HG03520 (cell line): ENCODE results near the gene INCA1.

Experiments used
- ATAC-seq: cut with Tn5 transposase; IDR thresholded peaks from one replicate; pipeline ENCODE4 v1.9.1; 2021; ENCODE audit warnings: mild to moderate bottlenecking, moderate library complexity; ENCODE audit not compliant: unreplicated experiment

Gene INCA1

DNA sequence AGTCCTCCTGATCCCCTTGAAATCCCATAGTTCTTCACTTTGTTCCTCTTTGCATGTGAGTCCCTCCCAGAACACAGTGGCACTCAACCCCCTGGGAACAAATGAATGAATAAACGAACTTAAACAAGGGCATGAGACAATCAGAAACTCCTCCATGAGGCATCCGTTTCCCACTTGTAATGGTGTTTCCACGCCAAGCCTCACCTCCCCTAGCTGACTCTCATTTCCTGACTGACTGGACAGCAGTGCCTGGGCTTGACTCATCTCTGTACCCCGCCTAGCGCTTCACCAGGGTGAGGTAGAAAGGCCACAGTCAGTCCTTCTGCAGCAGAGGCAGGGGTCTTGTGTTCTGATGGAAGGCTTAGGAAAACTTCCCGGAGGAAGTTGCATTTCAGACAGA, 14.6 kb upstream of the INCA1 start:
- no peak for ATAC-seq

DNA sequence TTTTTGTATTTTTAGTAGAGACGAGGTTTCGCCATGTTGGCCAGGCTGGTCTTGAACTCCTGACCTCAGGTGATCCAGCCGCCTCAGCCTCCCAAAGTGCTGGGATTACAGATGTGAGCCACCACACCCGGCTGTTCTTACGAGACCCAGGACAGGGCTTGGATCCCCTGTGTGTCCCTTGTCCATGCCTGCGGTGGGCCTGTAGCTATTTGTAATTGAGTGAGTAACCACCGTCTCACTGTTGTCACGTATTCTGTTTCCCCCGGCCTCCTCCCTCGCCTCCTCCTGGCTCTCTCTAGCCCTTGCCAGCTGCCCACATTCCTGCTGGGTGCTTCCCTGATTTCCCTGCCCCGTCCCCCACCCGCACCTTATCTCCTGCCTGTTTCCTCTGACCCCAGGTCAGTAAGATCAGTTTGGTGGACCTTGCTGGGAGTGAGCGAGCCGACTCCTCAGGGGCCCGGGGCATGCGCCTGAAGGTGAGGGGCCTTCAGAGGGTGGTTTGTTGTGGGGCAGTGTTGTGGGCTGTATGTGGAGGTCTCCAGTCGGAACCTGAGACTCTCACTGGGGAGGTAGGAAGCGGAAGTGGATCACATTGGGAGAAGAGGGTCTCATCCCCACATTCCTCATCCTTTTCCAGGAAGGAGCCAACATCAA, 6.0 kb upstream of the INCA1 start:
- ATAC-seq = no peak

DNA sequence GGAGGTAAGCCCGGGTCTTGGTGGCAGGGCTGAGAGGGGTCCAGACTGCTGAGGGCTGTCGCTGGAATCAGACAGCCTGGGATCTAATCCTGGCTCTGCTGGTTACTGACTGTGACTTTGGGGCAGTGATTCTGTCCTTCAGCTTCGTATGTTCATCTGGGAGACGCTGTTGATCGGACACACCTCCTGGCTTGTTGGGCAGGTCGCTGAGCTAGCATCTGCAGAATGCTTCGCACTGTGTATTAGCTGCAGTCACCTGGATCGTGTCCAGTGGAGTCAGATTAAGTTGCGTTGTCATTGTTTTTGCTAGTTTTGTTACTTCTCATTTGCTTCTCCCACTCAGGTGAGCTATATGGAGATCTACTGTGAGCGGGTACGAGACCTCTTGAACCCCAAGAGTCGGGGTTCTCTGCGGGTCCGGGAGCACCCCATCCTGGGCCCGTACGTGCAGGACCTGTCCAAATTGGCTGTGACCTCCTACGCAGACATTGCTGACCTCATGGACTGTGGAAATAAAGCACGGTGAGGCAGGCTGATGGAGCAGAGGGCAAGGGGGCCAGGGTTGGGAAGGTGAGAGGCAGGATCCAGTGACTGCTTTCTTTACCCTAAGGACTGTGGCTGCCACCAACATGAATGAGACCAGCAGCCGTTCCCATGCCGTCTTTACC, 4.9 kb upstream of the INCA1 start:
- ATAC-seq = no peak

DNA sequence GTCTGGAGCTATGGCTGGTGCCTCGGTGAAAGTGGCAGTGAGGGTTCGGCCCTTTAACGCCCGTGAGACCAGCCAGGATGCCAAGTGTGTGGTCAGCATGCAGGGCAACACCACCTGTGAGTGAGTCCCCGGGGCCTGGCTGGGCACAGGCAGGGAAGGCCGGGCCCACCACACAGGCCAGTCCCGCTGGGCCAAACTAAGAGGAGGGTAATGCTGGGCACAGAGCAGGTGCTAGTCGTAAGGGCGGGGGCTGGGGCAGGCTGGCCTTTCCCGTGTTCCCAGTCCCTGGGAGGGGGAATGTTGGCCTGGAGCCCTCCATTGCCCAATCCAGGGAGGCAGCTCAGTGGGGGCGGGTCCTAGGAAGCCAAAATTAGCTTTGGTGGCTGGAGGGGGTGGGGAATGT, 2.9 kb upstream of the INCA1 start:
- no peak for ATAC-seq

DNA sequence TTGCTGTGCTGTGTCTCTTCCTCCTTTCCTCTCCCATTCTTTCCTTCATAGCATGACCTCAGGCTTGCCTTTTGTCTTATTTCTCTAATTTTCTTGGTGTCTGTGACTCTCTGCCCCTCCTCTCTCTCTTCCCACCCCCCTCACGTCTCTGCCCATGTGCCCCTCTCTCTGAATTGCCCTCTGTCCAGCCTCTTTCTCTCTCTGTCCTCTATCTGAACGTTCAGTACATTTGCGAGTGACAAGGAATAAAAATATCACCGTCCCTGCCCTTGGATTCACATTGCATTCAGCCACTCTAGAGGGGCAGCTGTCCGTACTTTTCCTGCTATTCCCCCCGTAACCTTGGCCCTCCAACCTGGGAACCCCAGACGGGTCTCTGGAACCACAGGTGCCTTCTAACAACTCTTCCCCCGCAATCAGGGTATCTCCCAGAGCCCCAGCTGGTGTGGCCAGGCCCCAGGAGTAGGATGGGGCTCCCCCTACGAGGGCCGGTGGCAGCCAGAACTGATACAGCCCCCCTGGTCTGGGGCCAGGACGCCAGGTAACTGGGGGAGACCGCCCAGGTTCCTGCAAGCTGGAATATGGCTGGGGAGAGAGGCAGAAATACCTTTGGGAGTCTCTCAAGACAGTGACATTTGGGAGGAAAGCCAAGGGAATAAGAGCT, 2.2 kb upstream of the INCA1 start:
- ATAC-seq = no peak

DNA sequence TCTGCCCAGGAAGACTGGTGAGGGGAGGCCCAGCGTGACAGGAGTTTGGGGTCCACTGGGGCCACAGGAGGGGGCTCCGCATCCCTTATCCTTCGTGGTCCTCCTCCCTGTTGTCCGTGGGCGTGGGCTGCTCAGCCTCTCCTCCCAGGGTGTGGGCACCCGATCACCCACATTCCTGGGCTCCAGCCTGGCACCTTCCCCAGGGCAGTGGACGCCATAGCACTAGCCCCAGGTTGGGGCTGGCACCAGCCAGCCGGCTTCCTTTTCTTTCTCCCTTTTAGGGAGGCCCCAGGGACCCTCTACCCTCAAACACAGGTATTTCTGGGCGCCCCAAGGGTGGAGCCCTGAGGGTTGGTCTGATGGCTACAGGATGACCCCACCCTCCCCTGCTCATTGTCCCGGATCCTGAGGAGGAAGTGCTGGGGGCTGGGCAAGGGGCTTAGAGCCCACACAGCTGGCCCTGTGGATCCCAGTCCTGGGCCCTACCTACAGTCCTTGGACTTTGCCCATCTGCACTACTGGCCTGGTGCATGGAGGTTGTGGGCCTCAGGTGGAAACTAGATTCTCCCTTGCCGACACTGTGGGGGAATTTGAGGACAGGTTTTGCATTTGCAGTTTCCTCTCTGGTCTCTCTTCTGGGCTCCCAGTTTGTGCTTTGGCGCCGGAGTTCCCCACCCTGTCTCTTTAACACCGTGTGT, 1.6 kb upstream of the INCA1 start:
- ATAC-seq = no peak

DNA sequence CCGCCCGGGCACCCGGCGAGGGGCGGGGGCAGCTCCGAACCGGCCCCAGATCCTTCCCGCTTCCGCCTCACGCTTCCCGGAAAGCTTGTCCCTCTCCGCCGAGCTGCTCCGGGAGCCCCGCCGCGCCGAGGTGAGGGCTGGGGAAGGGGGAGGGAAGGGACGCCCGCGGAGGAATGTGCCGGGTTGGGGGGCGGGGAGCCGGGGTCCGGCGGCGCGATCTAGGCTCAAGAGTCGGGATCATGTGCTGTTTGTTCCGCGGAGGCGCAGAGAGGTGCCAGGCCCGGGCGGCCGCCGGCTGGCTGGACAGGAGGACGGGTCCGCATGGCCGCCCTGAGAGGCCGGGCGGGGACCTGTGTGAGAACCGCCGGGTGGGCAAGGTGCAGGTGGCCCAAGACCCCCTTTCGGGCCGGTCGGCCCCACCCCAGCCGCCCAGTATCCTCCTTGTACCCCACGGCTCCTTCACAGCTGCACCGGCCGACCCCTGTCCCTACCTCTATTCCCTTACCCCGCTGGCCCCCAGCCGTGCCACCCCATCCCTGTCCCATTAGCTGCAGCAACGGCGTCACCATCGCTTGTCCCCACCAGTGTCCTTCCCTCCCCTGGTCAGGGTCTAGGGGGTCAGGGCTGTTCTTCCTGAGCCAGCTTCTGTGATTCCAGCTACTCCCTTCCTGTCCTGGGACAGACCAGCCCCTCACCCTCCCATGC, 857 bp upstream of the INCA1 start:
- no peak for ATAC-seq

DNA sequence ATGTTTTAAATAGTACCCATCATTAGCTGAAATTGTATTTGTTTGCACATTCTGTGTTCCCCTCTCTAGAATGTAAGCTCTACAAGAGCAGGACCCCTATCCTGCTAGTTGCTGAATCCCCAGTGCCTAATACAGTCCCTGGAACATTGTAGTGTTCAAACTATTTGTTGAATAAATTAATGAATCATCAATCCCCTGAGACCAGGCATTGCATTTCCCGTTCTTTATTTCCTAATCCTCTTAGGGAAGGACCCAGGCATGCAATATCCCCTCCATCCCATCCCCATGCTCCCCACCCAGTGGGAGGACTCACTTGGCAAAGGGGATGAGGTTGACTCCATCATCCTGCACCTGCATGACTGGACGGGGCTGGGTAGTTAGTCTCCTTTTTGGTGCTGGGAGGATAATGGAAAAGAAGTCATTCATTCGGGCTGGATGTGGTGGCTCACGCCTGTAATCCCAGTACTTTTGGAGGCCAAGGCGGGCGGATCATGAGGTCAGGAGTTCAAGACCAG, 3.2 kb downstream of the INCA1 start:
- no peak for ATAC-seq

DNA sequence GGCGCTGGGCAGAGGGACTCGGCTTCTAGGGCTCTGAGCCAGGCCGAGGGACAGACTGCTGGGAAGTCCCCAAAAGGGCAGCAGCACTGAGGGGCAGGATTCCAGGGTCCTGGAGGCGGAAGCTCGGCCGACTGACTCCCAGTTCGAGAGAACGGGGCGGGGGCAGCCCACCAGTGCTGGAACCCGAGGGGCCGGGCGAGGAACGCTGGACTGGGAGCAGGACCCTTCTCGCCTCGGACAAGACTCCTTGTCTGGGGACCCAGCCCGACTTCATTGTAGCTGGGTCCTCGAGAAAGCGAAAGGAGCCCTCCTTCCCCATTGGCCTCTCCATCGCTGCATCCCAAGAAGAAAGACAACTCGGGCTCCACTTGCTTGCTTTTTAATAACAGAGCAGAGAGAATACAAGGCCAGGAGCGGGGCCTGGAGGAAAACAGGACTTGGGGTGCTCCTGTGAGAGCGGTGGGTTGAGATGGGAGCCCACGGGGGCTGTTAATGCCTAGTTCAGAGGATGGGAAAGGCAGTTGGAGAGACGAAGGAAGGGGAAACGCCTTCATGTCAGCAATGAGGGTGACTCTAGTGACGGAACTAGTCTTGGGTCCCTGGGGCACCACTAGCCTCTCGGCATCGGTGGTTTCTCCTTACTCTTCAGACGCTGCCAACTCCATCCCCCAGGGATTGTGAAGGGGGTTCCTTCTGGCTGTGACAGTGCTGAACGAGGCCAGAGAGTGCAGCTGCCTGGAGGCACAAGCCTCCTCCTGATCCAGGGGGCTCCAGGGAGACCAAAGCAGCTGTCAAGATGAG, 9.4 kb downstream of the INCA1 start:
- no peak for ATAC-seq

DNA sequence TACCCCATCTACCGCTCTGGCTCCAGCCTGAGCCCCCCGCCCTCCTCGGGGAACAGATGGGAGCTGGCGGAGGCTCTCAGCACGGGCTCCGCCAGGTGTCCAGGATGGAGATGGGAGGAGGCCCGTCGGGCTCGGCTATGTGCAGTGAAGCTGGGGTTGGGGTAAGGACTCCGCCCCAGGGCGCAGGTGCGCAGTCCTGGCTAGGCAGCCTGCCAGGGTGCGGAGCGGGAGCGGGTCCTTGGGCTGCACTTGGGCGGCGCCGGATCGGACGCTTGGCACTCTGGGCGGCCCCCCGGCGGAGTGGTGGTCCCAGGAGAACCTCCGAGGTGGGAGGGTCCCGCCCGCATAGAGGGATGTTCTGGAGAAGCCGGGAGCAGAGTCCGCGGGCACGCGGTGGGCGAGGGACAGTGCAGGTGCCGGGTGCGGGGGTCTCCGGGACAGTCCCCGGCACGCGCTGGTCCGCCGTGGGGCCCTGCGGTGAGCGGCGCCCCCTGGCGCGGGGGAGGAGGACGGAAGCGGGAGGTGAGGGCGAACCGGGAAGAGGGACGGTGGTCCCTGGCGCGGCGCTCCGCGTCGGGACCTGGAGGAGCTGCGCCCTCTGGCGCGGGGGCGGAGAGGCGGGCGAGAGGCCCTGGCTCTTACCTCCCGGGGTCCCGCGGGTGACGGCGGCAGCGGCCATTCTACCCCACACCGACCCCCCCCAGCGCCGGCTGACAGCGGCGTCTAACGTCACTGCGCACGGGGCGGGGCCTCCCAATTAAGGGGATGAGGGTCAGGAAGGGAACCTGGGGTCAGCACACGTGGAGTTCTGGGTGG, 10.2 kb downstream of the INCA1 start, which contains the start of gene CAMTA2:
Gene CAMTA2, minus strand, starts transcription at position 725 of the 816 bp plus-strand sequence. CDS start 1,453 bp downstream, outside the sequence.
- peak; percentile 45 for ATAC-seq

DNA sequence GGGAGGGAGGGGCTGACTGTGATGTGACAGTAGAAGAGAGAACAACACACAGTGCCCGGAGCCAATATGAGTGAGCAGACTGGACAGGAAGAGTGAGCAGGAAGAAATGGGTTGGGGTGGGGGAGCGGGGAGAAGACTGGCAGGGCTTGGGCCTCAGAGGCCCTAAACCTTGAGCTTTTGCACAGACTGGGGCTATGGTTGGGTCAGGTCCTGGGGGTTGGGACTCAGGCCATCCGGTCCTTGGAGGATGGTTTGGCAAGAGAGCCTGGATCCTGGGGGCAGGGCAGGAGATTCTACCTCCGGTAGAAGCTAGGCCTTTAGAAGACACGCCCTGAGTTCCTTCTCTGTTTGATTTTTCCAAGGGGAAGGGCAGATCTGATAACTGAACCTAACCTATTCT, 10.9 kb downstream of the INCA1 start:
- ATAC-seq = no peak

DNA sequence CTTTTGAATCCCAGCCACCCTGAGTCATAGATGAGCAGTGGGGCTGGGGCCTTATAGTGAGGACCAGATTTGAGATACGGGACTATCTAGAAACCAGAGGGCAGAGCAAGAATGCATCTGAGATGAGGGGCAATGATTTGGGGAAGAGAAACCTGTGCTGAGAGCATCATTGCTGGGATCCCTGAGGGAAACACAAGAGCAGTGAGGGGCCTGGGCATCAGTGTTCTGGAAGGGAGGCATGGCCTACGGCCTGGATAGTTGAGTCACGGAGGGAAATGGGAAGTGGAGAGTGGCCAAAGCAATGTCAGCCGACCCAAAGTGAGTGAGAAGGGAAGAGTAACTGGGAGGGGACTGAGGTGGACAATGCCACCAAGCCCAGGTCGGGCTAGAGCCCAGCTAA, 15.0 kb downstream of the INCA1 start:
- ATAC-seq = no peak

DNA sequence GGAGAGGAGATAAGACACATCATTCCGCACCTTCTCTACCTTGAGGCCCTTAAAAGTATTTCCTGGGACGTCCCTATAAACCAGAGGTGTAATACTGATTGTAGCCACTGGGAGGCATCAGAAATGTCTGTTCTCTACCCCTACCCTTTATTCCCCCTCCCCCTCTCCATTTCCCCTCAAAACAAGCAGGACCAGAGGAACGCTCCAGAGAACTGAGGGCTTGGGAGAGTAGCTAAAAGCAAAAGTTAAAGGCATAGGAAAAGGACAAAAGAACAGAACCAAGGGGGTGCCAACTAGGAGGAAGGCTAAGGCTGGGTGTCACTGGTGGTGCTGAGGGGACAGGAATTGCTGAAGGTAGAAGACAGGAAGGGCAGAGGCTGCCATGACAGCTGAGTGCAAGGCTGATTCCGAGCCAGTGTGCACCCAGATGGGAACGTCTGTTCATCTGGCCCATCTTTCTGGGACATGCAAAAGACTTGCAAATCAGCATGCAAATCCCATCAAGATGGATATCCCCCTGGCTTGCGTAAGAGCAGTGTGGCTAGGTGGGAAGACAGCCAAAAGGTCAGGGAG, 16.6 kb downstream of the INCA1 start:
- no peak for ATAC-seq

DNA sequence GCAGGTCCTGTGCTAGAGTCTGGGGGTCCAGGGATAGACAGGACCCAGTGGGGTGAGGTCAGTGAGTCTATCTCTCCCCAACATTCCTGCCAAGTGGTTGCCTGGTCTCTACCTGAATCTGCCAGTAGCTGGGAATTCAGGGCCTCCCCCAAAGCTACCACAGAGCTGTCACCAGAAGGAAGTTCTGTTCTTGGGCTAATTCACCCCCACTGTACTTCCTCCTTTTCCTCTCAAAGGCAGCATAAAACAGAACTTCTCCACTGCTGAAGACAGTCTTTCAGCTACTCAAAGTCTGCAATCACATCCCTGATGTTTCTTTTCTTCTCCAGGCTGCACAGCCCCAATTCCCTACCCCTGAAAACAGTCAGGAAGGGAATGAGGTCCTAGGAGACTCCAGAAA, 18.6 kb downstream of the INCA1 start:
- no peak for ATAC-seq

DNA sequence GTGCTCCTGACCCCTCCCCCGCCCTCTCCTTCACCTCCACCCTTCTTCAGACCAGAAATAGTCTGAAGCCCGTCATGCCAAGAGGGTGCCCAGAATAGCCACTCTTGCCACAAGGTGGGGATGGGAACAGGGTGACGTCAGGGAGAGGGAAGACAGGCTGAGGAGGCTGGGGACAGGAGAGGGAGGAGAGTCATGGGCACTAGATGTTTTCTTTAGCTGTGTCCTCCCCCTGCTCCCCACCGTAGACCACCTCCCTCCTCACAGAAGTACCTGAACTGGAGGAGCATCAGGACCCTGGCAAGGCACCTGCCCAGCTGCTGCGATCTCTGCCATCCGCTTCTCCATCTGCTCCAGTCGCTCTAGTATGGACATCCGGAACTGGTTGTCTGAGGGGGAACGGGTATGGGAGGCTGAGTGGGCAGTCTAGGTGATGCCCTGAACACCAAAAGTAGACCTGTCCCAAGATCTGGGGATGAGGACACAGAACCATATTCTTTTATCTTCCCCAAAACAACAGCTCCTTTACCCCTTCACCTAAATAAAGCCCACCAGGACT, 23.1 kb downstream of the INCA1 start:
- ATAC-seq = no peak

DNA sequence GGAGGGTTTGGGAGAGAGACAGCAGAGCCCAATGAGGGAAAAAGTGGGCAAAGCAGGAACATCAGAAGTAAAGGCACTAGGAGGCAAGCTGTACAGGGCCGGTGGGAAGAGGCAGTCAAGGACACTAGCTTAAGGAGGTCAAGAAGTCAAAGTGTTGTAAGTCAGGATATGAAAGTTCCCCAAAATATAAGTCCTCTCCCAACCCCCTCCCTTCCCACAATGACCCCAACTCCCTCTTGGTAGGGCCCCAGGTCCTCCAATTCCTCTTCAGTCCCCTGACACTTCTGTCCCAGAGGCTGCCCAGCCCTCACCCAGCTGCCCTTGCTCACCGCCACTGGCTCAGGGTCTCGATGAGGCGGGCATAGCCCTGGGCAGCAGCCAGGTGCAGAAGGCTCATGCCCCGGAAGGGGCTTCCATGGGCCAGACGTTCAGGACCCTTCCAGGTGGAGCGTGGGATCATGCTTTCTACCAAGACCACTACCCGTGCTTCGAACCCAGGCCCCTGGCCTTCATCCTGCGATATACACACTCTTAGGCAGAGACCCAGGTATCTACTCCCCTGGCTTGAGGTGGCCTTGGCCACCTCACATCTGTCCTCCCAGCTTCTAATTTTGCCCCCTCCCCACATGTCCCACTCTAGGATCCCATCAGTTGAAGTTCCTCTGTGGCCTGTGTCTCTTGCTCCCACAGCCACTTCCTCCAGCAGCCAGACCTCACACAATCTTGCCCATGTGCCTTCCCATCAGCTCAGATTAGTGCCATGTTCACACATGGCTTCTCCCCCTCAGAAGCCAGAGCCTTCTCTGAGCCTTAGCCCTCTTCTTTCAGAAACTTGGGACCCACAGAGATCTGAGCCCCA, 23.8 kb downstream of the INCA1 start:
- no peak for ATAC-seq

DNA sequence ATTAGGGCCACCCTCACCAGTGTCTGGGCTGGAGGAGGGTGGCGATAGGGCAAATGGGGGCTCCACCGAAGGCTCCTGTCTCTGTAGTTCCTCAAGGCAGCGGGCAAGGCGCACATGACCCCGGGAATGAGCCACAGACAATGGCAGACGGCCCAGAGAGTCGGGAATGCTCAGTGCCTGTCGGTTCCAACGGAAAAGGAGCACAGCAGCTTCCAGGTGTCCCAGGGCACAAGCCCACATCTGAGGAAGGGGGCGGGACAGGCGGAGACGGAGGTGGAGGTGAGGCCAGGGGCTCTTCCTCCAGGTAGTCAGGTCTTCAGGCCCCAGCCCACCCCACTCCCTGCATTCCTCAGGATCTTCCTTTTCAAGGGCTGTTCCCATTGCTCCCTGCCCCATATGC, 24.6 kb downstream of the INCA1 start:
- no peak for ATAC-seq

DNA sequence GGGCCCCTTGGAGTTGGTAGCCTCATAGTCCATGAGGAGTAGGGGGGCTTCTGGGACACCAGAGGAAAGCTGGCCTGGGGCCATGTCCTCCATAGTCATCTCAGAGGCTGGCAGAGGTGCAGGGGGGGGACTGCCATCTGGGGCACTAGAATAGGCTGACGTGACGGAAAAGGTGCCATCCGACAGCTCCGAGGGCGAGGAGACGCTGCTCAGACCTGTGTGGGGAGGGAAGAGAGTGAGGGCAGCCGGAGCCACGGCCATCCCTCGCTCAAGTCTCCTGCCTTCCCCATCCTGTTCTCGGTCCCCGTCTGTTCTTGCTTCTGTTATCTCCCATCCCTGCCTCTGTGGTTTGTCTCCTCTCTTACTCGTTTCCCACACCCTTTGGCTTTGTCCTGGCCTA, 25.0 kb downstream of the INCA1 start:
- ATAC-seq = no peak
